Measurements from ENCODE around the gene BCL6B.
A peak's percentile ranks its signal among the peaks of the same experiment; 100 is the strongest.
"Not testable (repeated sequence)": the region's sequence is repeated elsewhere in the genome, so short reads cannot be mapped to it uniquely, and the experiment has no call there.

The BCL6B gene

GRCh38 chr17:7022781-7023571 is at the start of gene BCL6B:
TSS of gene BCL6B (plus strand) at chr17:7023050. CDS start at chr17:7023672, 622 bp downstream.
- DNase-seq (ENCODE audit: low read depth in 1 of 2, low spot score in 1 of 2), result no peak

GRCh38 chr17:6979440-6979839 is 43.4 kb upstream of the BCL6B start:
- DNase-seq (ENCODE audit: low read depth in 1 of 2, low spot score in 1 of 2), result not testable (repeated sequence)

- DNase-seq (ENCODE audit: low read depth in 1 of 2, low spot score in 1 of 2), result no peak
These were observed 41.4 kb upstream of the BCL6B start for GRCh38 chr17:6981426-6981825.

- no peak for DNase-seq (ENCODE audit: low read depth in 1 of 2, low spot score in 1 of 2)
These were observed 37.6 kb upstream of the BCL6B start for GRCh38 chr17:6985266-6985665.

- DNase-seq (ENCODE audit: low read depth in 1 of 2, low spot score in 1 of 2), result no peak
These were observed 36.2 kb upstream of the BCL6B start for GRCh38 chr17:6986676-6987075.

GRCh38 chr17:6989779-6990178 is 33.1 kb upstream of the BCL6B start:
- no peak for DNase-seq (ENCODE audit: low read depth in 1 of 2, low spot score in 1 of 2)

- not testable (repeated sequence) for DNase-seq (ENCODE audit: low read depth in 1 of 2, low spot score in 1 of 2)
These were observed 29.2 kb upstream of the BCL6B start for GRCh38 chr17:6993613-6994056.

- no peak for DNase-seq (ENCODE audit: low read depth in 1 of 2, low spot score in 1 of 2)
These were observed 28.7 kb upstream of the BCL6B start for GRCh38 chr17:6994118-6994598.

- no peak for DNase-seq (ENCODE audit: low read depth in 1 of 2, low spot score in 1 of 2)
These were observed 28.1 kb upstream of the BCL6B start for GRCh38 chr17:6994666-6995256.

- no peak for DNase-seq (ENCODE audit: low read depth in 1 of 2, low spot score in 1 of 2)
These were observed 27.2 kb upstream of the BCL6B start, which contains the start of gene ALOX12 for GRCh38 chr17:6995500-6996255. TSS of gene ALOX12 (plus strand) at chr17:6996049. CDS start at chr17:6996118, 69 bp downstream.

GRCh38 chr17:6996256-6997011 is 26.4 kb upstream of the BCL6B start:
- DNase-seq (ENCODE audit: low read depth in 1 of 2, low spot score in 1 of 2), result no peak

- DNase-seq (ENCODE audit: low read depth in 1 of 2, low spot score in 1 of 2), result no peak
These were observed 25.7 kb upstream of the BCL6B start for GRCh38 chr17:6997171-6997570.

- no peak for DNase-seq (ENCODE audit: low read depth in 1 of 2, low spot score in 1 of 2)
These were observed 23.9 kb upstream of the BCL6B start for GRCh38 chr17:6998855-6999508.

- DNase-seq (ENCODE audit: low read depth in 1 of 2, low spot score in 1 of 2), result no peak
These were observed 21.4 kb upstream of the BCL6B start for GRCh38 chr17:7001318-7001961.

- no peak for DNase-seq (ENCODE audit: low read depth in 1 of 2, low spot score in 1 of 2)
These were observed 20.4 kb upstream of the BCL6B start for GRCh38 chr17:7002288-7003047.

GRCh38 chr17:7003745-7004144 is 19.1 kb upstream of the BCL6B start:
- DNase-seq (ENCODE audit: low read depth in 1 of 2, low spot score in 1 of 2), result no peak

- peak in 1 of 2 donors; percentile 56 for DNase-seq (ENCODE audit: low read depth in 1 of 2, low spot score in 1 of 2)
These were observed 18.2 kb upstream of the BCL6B start for GRCh38 chr17:7004398-7005253.

GRCh38 chr17:7005716-7006115 is 17.1 kb upstream of the BCL6B start:
- DNase-seq (ENCODE audit: low read depth in 1 of 2, low spot score in 1 of 2), result no peak

All from activated CD4-positive, alpha-beta T cell treated with anti-CD3 and anti-CD28 coated beads, Interleukin-2, amount 50 U/mL, for 24 hours (primary cell).